Fibroblast of skin of back (primary cell): ENCODE data around the gene ZNF541.
"Not testable (repeated sequence)": the region's sequence is repeated elsewhere in the genome, so short reads cannot be mapped to it uniquely, and the experiment has no call there.

Experiments used
- DNase-seq: peaks from one replicate; pipeline ENCODE4 v3.0.0-alpha.2; 2013

ZNF541 gene

DNA sequence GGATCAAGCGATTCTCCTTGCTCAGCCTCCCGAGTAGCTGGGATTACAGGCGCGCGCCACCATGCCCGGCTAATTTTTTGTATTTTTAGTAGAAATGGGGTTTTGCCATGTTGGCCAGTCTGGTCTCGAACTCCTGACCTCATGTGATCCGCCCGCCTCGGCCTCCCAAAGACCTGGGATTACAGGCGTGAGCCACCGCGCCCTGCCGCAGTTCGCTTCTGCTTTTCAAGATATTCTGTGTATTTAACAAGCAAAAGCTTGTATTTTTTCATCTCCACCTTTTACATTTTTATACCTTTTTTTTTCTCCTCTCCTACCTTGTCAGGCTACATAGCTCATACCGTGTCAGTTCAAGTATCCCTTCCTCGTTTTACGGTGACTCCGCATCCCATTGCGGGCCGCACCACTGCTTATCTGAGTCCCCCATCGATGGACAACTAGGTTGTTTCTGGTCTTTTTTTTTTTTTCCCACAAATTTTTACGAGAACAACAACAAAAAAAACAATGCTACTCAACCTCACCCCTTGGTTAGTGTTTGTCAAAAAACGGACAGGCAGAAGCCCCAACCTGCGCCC is 26.8 kb upstream of the ZNF541 start:
- peak; percentile 29 for DNase-seq

- DNase-seq, result peak; percentile 99
Observed at GRCh38 chr19:47598407-47599349, 25.7 kb upstream of the ZNF541 start.

DNA sequence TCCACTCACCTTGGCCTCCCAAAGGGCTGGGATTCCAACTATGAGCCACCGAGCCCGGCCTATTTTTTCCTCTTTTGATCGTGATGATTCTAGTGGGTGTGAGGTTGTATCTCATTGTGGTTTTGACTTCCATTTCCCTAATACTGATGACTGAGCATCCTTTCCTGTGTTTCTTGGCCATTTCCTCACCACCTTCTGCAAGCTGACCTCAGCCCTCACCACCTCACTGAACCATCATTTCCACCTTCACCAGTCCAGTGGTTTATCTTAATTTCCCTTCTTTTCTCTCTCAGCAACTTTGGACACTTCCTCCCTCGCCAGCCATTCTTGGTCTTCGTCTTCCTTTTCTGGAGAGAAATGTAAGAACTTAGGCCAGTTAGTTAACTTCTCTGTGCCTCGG is 23.0 kb upstream of the ZNF541 start:
- DNase-seq, result no peak

DNA sequence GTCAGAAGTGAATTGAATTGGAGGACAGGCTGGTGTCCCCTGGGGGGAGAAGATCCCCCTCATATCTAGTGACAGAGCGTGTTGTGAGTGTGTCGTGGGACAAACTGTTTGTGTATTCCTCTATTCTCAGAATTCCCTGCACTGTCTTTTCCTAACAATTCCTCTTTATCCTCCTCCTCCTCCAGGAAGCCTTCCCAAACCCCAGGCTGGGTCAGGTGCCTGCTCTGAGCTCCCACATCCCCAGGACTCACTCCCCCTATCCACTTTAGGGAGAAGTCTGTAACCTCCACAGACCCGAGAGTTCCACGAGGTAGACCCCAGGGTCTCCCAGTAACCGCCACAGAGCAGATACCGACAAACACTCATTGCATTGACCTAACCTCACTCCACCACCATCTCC is 20.9 kb upstream of the ZNF541 start:
- no peak for DNase-seq

- DNase-seq, result no peak
Observed at GRCh38 chr19:47589824-47590223, 16.9 kb upstream of the ZNF541 start.

DNA sequence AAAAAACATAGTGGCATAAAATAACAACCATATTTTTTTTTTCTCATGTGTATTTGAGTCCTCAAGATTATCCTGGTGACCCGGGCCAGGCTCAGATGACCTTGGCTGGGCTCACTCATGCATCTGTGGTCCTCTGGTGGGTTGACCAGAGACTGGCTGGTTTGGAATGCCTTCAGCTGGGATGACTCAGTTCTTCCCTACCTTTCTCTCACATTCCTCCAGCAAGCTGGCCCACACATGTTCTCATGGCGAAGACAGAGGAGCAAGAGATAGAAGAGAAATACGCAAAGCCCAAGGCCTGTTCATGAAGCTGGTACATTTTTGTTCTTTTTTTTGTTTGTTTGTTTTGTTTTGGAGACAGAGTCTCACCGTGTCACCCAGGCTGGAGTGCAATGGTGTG is 14.3 kb upstream of the ZNF541 start:
- DNase-seq, result peak; percentile 45

GRCh38 chr19:47583161-47583560 is 10.2 kb upstream of the ZNF541 start:
- DNase-seq, result not testable (repeated sequence)

DNA sequence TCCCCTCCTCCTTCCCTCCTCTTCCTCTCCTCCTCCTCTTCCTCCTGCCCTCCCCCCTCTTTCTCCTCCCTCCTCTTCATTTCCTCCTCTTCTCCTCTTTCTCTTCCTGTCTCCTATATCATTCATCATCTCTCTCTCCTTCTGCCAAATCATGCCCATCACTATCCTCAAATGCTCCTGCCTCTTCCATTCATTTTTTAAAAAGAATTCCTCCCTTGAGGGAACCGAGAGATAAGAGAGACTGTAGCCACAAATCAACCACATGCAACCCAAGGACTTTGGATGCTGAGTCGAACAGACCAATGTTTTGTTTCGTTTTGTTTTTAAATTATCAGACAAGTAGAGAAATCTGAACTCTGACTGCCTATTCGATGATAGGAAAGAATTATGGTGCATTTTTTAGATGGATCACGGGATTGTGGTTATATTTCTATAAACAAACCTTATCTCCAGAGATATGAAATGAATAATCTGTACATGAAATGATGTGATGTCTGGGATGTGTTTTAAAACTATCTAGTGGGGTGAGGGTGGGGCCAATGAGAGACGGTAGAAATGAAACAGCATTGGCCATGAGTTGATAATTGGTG is 9.5 kb upstream of the ZNF541 start:
- DNase-seq, result peak; percentile 91

GRCh38 chr19:47581605-47582319 is 8.8 kb upstream of the ZNF541 start:
- no peak for DNase-seq

DNA sequence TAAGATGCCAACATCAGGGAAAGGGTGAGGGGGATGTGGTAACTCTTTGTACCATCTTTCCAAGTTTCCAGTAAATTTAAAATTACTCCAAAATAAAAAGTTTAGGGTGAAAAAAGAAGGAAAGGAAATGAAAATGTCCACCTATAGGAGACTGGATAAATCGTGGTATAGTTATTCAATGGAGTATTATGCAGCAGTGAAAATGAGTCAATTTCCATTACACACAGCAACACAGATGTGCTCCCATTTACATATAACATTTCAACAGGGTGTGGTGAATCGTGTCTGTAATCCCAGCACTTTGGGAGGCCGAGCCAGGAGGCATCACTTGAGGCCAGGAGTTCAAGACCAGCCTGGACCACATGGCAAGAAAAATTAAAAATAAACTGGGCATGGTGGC is 7.4 kb upstream of the ZNF541 start:
- no peak for DNase-seq

GRCh38 chr19:47572635-47573034 is 313 bp downstream of the ZNF541 start:
- no peak for DNase-seq

DNA sequence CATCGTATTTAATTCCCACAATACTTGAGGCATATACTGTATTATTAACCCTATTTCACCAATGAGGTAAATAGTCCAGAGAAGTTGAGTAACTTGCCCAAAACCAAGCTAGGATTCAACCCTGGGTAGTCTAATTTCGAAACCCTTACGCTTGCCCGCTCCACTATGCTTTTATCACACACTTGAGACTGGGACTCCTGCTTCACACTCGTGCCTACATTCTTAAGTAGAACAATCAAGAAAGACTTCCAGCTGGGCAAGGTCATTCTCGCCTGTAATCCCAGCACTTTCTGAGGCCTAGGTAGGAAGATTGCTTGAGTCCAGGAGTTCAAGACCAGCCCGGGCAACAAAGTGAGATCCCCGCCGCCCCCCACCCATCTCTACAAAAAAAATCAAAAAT is 3.6 kb downstream of the ZNF541 start:
- DNase-seq, result no peak

- no peak for DNase-seq
Observed at GRCh38 chr19:47564081-47564480, 8.9 kb downstream of the ZNF541 start.

- DNase-seq, result no peak
Observed at GRCh38 chr19:47561440-47562057, 11.4 kb downstream of the ZNF541 start.

GRCh38 chr19:47560999-47561398 is 11.9 kb downstream of the ZNF541 start:
- DNase-seq, result no peak

GRCh38 chr19:47550129-47550528 is 22.8 kb downstream of the ZNF541 start:
- DNase-seq, result no peak

DNA sequence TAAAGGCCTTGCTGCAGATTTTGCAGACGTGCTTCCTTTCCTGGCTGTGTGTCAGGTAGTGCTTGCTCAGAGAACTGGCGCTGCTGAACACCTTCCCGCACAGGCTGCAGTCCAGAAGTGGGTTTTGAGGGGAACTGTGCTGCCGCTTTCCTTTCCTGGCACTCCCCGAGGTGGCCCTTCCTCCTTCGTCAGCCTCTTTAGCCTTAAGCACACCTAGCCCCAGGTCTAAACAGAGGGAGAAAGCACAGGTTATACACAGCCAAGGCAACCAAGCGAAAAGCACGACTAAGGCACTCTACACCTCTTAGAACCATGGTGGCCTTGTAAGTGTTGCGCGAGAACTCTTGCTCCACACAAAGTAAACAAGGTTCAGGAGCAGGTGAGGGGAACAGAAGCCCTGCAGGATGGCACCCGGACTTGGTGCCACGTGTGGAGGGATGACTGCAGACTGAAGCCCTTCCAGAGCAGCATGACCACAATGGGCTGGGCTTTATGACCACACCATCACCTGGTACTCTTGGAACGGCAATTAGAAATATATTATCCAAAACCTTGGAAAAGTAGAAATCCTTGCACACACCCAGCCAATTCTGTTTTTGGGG is 23.6 kb downstream of the ZNF541 start:
- DNase-seq, result no peak

DNA sequence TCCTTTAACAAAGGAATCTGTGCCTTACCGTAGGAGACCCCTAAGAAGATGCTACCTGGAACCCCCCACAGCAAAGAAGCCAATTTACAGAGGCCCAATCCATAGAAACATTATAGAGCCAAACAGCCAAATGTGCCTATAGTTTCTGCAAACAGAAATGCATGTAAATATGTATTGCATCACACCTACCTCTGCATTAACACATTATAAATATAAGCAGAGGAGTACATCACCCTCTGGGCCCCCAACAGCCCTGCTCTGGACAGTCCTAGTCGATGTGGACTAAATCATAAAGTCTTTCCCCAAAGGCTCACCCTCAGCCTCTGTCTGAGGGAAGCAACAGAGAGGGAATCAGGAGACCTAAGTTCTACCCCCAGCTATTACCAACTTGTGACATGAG is 25.7 kb downstream of the ZNF541 start:
- no peak for DNase-seq

DNA sequence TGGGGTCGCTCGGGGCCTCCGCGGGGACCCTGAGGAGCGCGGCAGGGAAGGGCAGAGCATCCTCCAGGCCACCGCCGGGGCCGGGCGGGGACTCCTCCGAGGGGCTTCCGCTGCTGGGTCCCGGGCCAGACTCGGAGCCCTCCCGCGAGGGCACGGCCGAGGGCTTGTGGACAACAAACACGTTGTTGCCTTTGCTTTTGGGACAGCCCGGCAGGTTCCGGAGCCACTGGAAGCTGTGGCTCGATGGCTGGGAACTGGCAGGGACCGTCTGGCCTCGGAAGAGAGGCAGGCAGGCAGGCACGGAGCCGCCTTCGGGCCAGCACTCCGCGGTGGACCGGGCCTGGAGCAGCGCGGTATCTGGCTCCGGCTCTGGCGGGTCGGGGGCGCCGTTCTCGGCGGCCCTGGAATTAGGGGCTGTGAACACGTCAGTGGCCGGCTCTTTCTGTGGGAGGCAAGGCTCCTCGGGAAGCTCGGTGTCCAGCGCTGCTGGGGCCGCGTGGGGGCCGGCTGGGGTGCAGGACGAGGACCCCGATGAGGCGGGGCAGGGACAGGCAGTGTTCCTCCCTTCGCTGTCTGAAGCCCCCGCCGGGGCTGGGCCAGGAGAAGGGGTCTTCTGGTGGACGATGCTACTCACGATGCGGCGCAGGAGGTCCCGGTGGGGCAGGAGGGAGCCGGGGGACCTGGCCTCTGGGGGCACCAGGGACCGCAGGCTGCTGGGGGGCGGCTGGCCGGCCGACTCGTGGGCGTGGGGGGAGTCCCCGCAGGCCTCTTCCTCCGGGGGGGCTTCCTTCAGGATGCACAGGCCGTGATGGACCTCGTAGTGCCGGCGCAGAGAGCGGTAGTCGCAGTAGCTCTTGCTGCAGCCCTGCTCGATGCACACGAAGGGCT is 27.6 kb downstream of the ZNF541 start:
- no peak for DNase-seq

- no peak for DNase-seq
Observed at GRCh38 chr19:47544476-47544875, 28.5 kb downstream of the ZNF541 start.

DNA sequence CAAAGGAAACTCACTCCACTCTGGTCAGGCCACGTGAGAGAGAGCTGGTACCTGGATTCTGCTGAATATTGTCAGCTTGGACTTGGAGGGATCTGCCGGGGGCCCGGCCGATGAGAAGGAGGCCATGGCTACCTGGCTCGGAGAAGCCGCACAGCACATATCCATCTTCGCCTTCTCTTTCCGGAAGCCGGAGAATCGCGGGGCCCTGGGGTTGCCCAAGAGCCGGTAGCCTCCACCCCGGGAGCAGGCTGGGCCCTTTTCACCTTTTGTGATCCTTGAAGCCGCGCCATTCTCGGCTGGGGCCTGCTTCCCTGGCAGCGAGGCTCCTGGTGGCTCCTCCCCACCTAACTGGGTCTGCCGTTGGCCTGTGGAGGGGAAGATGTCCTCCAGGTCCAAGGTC is 28.9 kb downstream of the ZNF541 start:
- no peak for DNase-seq
